Testis (tissue), 3 donors: Measurements from ENCODE around the gene MACROD2. TPM values are rescaled to one million over a fixed set of nuclear protein-coding genes. Genes with fewer than 3 reads are reported as not detected.

Source experiments
- DNase-seq: peaks from one replicate; pipeline ENCODE4 v3.0.0-alpha.2; 2019
- H3K27ac ChIP-seq, 2 donors: fragments of 200-600 bp; sonication (generic); one replicate each; pipeline ENCODE4 v1.5.1; 2019
- H3K27me3 ChIP-seq: fragments of 200-600 bp; sonication (generic); one replicate; pipeline ENCODE4 v1.5.1; 2019
- H3K36me3 ChIP-seq: fragments of 200-600 bp; sonication (generic); one replicate; pipeline ENCODE4 v1.5.1; 2017; ENCODE audit warnings: low read depth; ENCODE audit errors: missing control alignments
- H3K4me1 ChIP-seq: fragments of 200-600 bp; sonication (generic); one replicate; pipeline ENCODE4 v1.5.1; 2019
- H3K4me3 ChIP-seq, 2 donors: fragments of 200-600 bp; sonication (generic); one replicate each; pipeline ENCODE4 v1.5.1; 2017 to 2019
- H3K9me3 ChIP-seq: fragments of 200-600 bp; sonication (generic); one replicate; pipeline ENCODE4 v1.5.1; 2017
- POLR2A ChIP-seq: fragments of 450-650 bp; IDR thresholded peaks from one replicate; pipeline ENCODE4 v1.6.1; 2017; ENCODE audit warnings: antibody characterized with exemption, mild to moderate bottlenecking, moderate library complexity
- WGBS, 2 donors: methylation state at CpG; one replicate each; pipeline ENCODE4 v1.1.5; 2018; 5-methylcytosine and 5-hydroxymethylcytosine counted together
- intact Hi-C: fragments of 100-400 bp; cut with DNase I; formaldehyde crosslinking; loops from one replicate; pipeline ENCODE4 v1.15.1; 2023; ENCODE audit warnings: low total_unique reads
- polyA plus RNA-seq: library from polyadenylated mRNA; stranded (reverse); fragments of 350-450 nt; fragmentation: Illumina TruSeq; extraction: RNeasy Lipid Tissue Mini Kit (QIAGEN cat#74804); gene quantifications from one replicate; pipeline ENCODE4 v1.2.3, GENCODE V29; 2014; ENCODE audit warnings: low read depth, low replicate concordance; ENCODE audit not compliant: insufficient read depth
- total RNA-seq, 2 donors: library from RNA; depleted of rRNA; stranded (reverse); fragments of >200 nt; gene quantifications; one replicate each; pipeline ENCODE4 v1.2.3, GENCODE V29; 2016
- TF ChIP-seq, protein P1 (sequence below), 3 experiments: fragments of 450-650 bp in 2 of 3; fragments of 200-600 bp in 1 of 3; sonication (generic) in 1 of 3; IDR thresholded peaks; one replicate each; pipeline ENCODE4 v1.5.1; 2016 to 2019; ENCODE audit warnings: antibody characterized with exemption in 3 of 3, mild to moderate bottlenecking in 2 of 3, moderate library complexity in 1 of 3

The MACROD2 gene
- total and polyA plus RNA-seq, 3 donors from 2014 or later, result 12.6 to 20.6 (median 16.8) TPM

GRCh38 chr20:15882553-15882952 is 1887.2 kb downstream of the MACROD2 start:
- no peak for DNase-seq
- intact Hi-C loops, result no loop called here
- Histone ChIP-seq H3K36me3 (no peaks in the 10 kb centered on the region), H3K27ac (peak overlapping the region in 1 of 2 donors; percentile 42), H3K27me3 (no peaks in the 10 kb centered on the region), H3K4me3 (no peak overlapping the region), H3K9me3 (no peaks in the 10 kb centered on the region), H3K4me1 (no peaks in the 10 kb centered on the region)
- 81 to 87% methylated on average over 4 of the region's 4 CpGs for WGBS, 2 donors
- TF ChIP-seq POLR2A, result no peak
- TF ChIP-seq, protein P1, sequence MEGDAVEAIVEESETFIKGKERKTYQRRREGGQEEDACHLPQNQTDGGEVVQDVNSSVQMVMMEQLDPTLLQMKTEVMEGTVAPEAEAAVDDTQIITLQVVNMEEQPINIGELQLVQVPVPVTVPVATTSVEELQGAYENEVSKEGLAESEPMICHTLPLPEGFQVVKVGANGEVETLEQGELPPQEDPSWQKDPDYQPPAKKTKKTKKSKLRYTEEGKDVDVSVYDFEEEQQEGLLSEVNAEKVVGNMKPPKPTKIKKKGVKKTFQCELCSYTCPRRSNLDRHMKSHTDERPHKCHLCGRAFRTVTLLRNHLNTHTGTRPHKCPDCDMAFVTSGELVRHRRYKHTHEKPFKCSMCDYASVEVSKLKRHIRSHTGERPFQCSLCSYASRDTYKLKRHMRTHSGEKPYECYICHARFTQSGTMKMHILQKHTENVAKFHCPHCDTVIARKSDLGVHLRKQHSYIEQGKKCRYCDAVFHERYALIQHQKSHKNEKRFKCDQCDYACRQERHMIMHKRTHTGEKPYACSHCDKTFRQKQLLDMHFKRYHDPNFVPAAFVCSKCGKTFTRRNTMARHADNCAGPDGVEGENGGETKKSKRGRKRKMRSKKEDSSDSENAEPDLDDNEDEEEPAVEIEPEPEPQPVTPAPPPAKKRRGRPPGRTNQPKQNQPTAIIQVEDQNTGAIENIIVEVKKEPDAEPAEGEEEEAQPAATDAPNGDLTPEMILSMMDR (IDR thresholded peaks at IDR 0.05), result no peak

GRCh38 chr20:15886250-15886649 is 1890.9 kb downstream of the MACROD2 start:
- no peak overlapping the region for H3K27ac ChIP-seq
- H3K9me3 ChIP-seq, result no peaks in the 10 kb centered on the region
- TF ChIP-seq, protein P1 (IDR thresholded peaks at IDR 0.05), result no peak
- no peak for TF ChIP-seq POLR2A
- intact Hi-C loops, result no loop called here
- WGBS, 2 donors, result 91 to 97% methylated on average over 2 of the region's 2 CpGs
- H3K4me1 ChIP-seq, result no peaks in the 10 kb centered on the region
- DNase-seq, result no peak
- no peaks in the 10 kb centered on the region for H3K27me3 ChIP-seq
- H3K4me3 ChIP-seq, result no peak overlapping the region
- no peaks in the 10 kb centered on the region for H3K36me3 ChIP-seq

- Histone ChIP-seq H3K4me1 (no peaks in the 10 kb centered on the region), H3K4me3 (no peak overlapping the region), H3K27ac (no peak overlapping the region), H3K9me3 (no peaks in the 10 kb centered on the region), H3K27me3 (no peaks in the 10 kb centered on the region), H3K36me3 (no peaks in the 10 kb centered on the region)
- DNase-seq, result no peak
- 94 to 96% methylated on average over 2 of the region's 2 CpGs for WGBS, 2 donors
- TF ChIP-seq POLR2A, result no peak
- intact Hi-C loops, result no loop called here
Measured at GRCh38 chr20:15887387-15887786, 1892.1 kb downstream of the MACROD2 start.

DNA sequence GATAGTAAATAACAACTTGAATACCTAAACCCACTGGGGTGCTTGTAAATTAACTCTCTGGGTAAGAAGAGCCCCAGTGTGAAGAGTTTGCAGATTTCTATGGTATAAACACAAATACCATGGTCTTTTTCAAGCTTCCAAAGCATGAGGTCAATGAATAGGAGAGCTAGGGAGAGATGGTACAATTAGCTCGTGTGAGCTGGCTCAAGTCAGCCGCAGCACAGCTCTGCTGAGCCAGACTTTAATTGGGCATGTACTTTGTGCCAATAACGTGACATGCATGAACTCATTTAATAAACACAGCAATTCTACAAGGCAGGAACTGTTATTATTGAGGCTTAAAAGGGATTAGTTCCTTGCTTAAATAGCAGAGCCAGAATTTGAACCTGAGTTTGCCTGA is 1893.7 kb downstream of the MACROD2 start:
- 73 to 77% methylated on average over 3 of the region's 3 CpGs for WGBS, 2 donors
- no peak overlapping the region for H3K27ac ChIP-seq
- H3K9me3 ChIP-seq, result no peaks in the 10 kb centered on the region
- no peaks in the 10 kb centered on the region for H3K4me1 ChIP-seq
- DNase-seq, result no peak
- intact Hi-C loops, result no loop called here
- no peaks in the 10 kb centered on the region for H3K36me3 ChIP-seq
- no peak overlapping the region for H3K4me3 ChIP-seq
- H3K27me3 ChIP-seq, result no peaks in the 10 kb centered on the region
- TF ChIP-seq POLR2A, result no peak
- TF ChIP-seq, protein P1 (IDR thresholded peaks at IDR 0.05), result no peak

GRCh38 chr20:15889514-15890256 is 1894.4 kb downstream of the MACROD2 start:
- H3K36me3 ChIP-seq, result no peaks in the 10 kb centered on the region
- H3K27ac ChIP-seq, result no peak overlapping the region
- intact Hi-C loops, result no loop called here
- H3K27me3 ChIP-seq, result no peaks in the 10 kb centered on the region
- peak; percentile 36 for DNase-seq
- no peaks in the 10 kb centered on the region for H3K9me3 ChIP-seq
- no peaks in the 10 kb centered on the region for H3K4me1 ChIP-seq
- H3K4me3 ChIP-seq, result no peak overlapping the region
- TF ChIP-seq POLR2A, result no peak
- TF ChIP-seq, protein P1 (IDR thresholded peaks at IDR 0.05), result no peak
